ENCODE data around the gene MGAT4B.

MGAT4B gene

DNA sequence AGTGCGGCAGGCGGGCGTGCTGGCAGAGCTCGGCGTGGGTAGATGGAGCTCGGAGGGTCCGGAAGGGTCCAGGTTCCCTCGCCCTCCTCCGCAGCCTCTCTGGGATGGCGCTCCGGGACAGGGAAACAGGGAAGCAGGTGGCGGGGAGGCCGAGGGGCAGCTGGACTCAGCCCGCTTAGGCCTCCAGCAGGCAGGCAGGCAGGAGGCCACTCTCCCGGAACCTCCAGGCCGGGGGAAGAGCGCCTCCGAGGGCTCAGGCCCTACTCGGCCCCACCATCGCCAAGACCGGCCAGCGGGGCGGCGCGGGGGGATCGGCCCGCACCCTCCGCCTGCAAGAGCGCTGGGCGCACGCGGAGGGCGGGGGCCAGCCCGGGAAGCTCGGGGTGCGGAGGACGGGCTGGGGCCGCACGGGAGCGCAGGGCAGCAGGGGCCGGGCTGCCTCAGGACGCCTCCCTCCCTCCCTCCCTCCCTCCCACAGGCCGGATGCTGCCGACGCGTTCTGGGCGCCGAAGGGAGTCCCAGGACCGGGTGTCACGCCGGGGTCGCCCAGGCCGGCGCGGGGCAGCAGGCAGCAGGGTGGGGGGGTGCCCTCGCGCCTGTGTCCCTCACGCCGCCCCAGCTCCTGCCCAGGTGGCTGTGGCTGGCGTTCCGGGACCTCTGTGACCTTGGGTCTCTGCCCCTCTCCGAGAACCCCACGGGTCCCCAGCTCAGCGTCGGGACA is 977 bp downstream of the MGAT4B start:
- DNase-seq (ENCODE audit: low read depth): peak; percentile 76
- peak overlapping the region; percentile 70 for H3K4me3 ChIP-seq (ENCODE audit: low read depth, low read length)
- TF ChIP-seq, protein P1, sequence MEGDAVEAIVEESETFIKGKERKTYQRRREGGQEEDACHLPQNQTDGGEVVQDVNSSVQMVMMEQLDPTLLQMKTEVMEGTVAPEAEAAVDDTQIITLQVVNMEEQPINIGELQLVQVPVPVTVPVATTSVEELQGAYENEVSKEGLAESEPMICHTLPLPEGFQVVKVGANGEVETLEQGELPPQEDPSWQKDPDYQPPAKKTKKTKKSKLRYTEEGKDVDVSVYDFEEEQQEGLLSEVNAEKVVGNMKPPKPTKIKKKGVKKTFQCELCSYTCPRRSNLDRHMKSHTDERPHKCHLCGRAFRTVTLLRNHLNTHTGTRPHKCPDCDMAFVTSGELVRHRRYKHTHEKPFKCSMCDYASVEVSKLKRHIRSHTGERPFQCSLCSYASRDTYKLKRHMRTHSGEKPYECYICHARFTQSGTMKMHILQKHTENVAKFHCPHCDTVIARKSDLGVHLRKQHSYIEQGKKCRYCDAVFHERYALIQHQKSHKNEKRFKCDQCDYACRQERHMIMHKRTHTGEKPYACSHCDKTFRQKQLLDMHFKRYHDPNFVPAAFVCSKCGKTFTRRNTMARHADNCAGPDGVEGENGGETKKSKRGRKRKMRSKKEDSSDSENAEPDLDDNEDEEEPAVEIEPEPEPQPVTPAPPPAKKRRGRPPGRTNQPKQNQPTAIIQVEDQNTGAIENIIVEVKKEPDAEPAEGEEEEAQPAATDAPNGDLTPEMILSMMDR (IDR thresholded peaks at IDR 0.05; ENCODE audit: insufficient read depth, low read depth, low read length, missing control alignments): no peak

- no peak for DNase-seq (ENCODE audit: low read depth)
- TF ChIP-seq, protein P1 (IDR thresholded peaks at IDR 0.05; ENCODE audit: insufficient read depth, low read depth, low read length, missing control alignments): no peak
- H3K4me3 ChIP-seq (ENCODE audit: low read depth, low read length): peak overlapping the region; percentile 70
These were observed 1.6 kb downstream of the MGAT4B start for GRCh38 chr5:179805070-179805528.

GRCh38 chr5:179804555-179804947 is 2.1 kb downstream of the MGAT4B start:
- TF ChIP-seq, protein P1 (IDR thresholded peaks at IDR 0.05; ENCODE audit: insufficient read depth, low read depth, low read length, missing control alignments): no peak
- no peak for DNase-seq (ENCODE audit: low read depth)
- no peak overlapping the region for H3K4me3 ChIP-seq (ENCODE audit: low read depth, low read length)

- TF ChIP-seq, protein P1 (IDR thresholded peaks at IDR 0.05; ENCODE audit: insufficient read depth, low read depth, low read length, missing control alignments): no peak
- no peak for DNase-seq (ENCODE audit: low read depth)
- no peak overlapping the region for H3K4me3 ChIP-seq (ENCODE audit: low read depth, low read length)
These were observed 2.8 kb downstream of the MGAT4B start for GRCh38 chr5:179803651-179804554.

DNA sequence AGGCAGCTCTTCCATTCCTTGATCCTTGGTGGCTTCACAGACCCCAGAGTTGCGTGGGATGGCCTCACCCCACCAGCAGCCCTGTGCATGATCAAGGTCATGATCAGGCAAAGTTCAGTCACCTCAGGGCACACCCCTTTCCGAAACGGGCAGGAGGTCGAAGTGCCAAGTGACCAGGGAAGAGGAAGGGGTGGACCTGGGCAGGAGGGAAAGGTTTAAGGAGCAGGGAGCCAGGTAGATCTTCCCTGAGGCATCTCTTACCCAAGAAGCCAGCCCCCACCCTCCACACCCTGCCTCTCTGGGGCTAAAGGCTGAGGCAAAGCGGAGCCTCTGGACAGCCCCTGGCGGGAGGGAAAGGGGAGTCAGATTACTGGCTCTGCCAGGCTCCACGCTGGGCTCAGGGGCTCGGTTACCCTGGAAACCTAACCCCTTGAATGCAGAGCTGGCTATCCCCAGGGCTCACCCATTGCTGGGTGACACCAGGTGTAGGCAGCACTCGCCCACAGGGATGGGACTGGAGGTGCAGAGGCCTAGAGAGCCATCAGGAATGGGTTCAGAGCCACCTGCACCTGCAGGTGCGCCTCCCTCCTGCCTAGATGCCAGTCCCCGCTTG is 3.6 kb downstream of the MGAT4B start:
- DNase-seq (ENCODE audit: low read depth): no peak
- TF ChIP-seq, protein P1 (IDR thresholded peaks at IDR 0.05; ENCODE audit: insufficient read depth, low read depth, low read length, missing control alignments): no peak
- no peak overlapping the region for H3K4me3 ChIP-seq (ENCODE audit: low read depth, low read length)

DNA sequence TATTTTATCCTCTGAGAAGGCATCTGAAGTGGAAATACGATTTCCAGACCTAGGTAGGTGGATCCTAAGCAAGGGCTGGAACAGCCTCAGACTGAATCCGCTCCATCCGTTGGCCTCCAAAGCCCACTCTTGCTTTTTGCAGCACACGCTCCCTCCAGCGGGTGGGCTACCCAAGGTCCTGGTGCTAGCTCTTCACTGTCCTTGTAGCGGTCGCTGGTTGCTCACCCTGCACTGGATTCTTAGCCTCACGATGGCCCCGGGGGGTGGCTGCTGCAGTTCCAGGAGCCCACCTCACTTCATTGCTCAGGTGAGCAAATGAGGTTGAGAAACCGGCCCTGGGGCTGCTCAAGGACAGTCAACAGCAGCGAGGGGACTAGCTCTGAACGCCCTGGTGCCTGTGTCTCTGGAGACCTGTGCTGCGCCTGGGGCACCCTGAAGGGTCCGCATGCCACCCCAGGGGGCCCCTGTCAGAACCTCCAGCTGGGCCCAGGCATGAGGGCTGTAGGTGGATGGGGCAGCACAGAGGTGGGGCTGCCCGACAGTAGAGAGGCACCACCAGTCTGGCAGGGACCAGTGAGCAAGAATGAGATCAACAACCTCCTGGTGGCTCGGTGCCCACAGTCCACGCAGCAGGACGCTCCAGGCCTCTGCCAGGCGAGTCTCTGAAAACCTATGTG is 4.3 kb downstream of the MGAT4B start:
- TF ChIP-seq, protein P1 (IDR thresholded peaks at IDR 0.05; ENCODE audit: insufficient read depth, low read depth, low read length, missing control alignments): no peak
- DNase-seq (ENCODE audit: low read depth): no peak
- no peak overlapping the region for H3K4me3 ChIP-seq (ENCODE audit: low read depth, low read length)
